GM10266 (cell line): ENCODE results near the gene MYO7B.

Experiments
- DNase-seq: peaks from one replicate; pipeline ENCODE4 v3.0.0; 2012; ENCODE audit errors: extremely low spot score
- TF ChIP-seq, protein P1 (sequence below): IDR thresholded peaks from 2 replicates; pipeline ENCODE4 v1.5.1; 2012; ENCODE audit warnings: mild to moderate bottlenecking, low read depth; ENCODE audit not compliant: control insufficient read depth, insufficient read depth; ENCODE audit errors: missing control alignments

MYO7B gene

GRCh38 chr2:127606625-127607398, 71.3 kb downstream of the MYO7B start:
- TF ChIP-seq, protein P1, sequence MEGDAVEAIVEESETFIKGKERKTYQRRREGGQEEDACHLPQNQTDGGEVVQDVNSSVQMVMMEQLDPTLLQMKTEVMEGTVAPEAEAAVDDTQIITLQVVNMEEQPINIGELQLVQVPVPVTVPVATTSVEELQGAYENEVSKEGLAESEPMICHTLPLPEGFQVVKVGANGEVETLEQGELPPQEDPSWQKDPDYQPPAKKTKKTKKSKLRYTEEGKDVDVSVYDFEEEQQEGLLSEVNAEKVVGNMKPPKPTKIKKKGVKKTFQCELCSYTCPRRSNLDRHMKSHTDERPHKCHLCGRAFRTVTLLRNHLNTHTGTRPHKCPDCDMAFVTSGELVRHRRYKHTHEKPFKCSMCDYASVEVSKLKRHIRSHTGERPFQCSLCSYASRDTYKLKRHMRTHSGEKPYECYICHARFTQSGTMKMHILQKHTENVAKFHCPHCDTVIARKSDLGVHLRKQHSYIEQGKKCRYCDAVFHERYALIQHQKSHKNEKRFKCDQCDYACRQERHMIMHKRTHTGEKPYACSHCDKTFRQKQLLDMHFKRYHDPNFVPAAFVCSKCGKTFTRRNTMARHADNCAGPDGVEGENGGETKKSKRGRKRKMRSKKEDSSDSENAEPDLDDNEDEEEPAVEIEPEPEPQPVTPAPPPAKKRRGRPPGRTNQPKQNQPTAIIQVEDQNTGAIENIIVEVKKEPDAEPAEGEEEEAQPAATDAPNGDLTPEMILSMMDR, result no peak

GRCh38 chr2:127607399-127607908, 72.0 kb downstream of the MYO7B start:
- DNase-seq, result no peak
- TF ChIP-seq, protein P1, result no peak

More at GRCh38 chr2:127606625-127607398, 71.3 kb downstream of the MYO7B start:
- DNase-seq, result no peak

DNA sequence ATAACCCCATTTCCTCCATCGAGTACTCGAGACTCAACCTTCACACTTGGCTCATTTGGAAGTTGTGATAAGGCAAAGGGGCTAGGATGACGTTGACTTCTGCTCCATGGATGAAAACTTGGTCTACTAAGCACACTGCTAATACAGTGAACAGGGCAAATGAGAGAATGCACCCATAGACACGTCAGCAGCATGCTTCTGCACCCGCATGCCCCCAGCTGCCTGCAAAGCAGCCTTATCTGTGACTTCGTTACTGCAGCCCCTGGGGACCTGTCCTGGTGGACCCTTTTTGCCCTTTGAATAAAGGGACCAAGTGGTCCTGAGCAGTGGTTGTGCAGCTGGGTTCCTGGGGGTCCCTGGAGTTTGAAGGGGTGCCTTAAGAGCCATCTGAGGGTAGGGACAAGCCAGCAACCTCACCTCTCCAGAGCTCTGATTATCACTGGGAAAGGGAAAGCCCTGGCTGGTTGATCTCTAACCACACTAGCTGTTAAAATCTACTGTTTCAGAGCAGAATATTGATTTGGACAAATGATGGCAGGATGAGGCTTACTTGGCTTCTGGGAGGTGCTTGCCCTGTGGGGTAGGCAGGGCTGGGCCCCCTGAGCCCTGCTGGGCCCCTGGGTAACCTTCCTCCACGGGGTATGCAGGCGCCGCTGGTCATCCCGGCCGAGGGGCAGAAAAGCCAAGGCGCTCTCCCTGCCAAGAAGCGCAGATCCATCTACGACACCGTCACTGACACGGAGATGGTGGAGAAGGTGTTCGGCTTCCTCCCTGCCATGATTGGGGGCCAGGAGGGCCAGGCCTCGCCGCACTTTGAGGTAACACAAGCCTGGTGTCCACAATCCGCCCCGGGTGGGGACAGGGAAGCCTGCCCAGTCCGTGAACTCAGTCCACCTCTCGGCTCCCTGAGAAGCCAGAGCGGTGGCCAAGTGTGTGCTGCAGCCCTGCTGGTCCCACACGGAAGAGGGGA, 72.9 kb downstream of the MYO7B start:
- TF ChIP-seq, protein P1, result no peak
- no peak for DNase-seq

DNA sequence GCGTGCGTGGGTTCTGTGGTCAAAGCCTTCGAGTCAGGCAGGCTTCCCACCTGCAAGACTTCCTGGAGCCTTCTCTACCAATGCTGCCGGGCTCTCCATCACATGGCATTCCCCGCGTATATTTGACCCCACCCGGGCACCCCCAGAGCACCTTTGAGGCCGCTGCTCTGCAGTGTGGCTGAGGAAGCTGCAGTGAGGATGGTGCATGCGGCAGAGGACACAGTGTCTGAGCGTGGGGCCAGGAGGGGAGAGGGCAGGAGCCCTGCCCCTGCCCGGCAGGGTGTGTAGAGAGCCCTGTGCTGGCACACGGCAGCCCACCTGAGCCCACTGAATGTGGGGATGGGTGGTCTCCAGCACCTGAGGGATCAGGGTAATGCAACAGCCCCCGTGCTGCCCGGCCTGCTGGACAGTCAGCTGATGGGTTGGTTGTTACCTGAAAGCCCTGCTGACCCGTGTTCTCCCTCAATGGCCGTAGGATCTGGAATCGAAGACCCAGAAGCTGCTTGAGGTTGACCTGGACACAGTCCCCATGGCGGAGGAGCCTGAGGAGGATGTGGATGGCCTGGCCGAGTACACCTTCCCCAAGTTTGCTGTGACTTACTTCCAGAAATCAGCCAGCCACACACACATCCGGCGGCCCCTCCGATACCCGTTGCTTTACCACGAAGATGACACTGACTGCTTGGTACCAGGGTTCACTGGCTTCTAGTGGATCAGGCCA, 73.7 kb downstream of the MYO7B start:
- TF ChIP-seq, protein P1, result no peak

GRCh38 chr2:127609818-127610217, 74.3 kb downstream of the MYO7B start:
- TF ChIP-seq, protein P1, result no peak
- no peak for DNase-seq

More for the DNA sequence above, 73.7 kb downstream of the MYO7B start:
- DNase-seq, result no peak

- no peak for DNase-seq
- TF ChIP-seq, protein P1, result no peak
Measured at GRCh38 chr2:127610561-127610960, 75.1 kb downstream of the MYO7B start.
